Amygdala (tissue), 56 donors: ENCODE results near the gene EBP.

Source experiments
- DNase-seq, 56 donors: peaks; one replicate each; lab custom pipeline; 2025; lab: John Stamatoyannopoulos, UW

EBP gene

DNA sequence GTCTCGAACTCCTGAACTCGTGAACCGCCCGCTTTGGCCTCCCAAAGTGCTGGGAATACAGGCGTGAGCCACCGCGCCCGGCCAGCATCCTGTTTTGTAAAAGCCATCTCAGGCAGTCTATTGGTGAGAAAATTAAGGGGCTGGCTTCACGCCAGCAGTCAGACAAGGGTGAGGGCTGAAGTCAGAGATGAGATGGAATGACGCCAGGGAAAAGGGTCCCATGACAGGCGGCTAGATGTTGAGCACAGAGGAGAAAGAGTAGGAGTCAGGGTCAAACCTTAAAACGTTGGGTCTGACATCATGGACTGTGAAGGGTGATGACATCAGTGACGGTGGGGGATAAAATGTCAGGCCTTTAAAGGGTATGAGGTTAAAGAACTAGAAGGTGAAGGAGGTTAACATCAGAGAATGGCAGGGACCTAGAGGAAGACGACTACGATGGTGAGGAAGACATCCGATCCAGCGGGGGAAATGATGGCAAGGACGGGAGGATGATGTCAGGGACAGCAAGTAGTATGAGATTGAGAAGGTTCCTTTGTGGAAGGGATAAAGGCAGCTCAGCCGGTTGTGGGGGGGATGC lies 52.2 kb downstream of the EBP start:
- DNase-seq: peak in 11 of 56 donors; percentile 1 to 51 (median 17)

DNA sequence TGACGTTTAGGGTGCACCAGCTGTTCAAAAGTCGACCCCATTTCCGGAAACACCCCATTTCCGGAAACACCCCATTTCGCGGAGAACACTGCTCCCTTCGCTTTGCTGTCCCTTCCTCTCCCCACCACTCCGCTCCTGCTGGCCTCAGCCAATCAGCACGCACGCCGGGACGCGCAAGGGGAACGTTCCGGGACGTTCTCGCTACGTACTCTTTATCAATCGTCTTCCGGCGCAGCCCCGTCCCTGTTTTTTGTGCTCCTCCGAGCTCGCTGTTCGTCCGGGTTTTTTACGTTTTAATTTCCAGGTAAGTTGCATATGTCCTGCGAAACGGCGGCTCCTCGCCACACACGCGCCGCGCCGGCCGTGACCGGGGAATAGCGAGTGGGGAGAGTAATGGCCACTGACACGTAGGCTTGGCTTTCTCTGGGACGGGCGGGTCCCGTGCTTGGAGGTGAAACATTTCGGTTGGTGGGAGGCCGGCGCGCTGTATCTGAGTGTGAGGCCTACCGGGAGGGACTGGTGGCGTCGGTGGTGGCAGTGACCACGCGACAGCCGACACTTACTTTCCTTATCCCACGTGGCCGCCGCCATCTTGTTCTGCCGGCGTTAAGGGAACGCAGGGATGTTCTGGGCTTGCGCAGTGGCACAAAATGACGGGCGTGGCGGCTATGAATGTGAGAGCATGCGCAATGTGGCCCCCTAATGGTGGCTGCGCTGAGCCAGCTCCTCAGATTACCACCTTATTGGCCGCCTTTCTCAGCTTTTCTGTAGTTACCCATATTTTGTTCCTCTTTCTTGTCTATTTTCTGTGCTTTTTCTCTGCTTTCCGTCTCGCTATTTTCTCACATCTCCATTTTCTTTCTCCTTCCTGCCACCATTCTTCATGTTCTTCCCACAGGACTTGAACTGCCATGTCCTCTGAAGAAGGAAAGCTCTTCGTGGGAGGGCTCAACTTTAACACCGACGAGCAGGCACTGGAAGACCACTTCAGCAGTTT lies 53.0 kb downstream of the EBP start, which contains the start of gene RBM3:
Gene RBM3, plus strand, starts transcription at position 215 of the 997 bp plus-strand sequence. Its CDS starts 697 bp downstream, at position 912.
- peak; percentile 13 to 93 (median 82) for DNase-seq

DNA sequence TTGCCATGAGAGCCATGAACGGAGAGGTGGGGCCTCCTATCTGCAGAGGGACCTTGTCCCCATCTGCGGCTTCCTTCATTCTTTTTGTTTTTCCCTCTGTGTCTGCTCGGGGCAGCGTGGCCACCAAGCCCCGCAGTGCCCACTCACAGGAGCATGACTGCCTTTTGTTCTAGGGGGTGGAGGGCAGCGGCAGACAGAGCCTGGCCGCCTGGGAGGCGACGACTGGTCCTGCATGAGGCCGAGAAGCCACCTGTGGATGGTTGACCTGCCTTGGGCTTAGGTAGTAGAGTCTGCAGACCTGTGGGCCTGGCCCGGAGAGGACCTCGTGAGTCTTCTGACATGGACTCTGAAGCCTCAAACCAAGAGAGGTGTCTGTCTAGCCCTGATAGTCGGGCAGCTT lies 54.0 kb downstream of the EBP start:
- DNase-seq: no peak

DNA sequence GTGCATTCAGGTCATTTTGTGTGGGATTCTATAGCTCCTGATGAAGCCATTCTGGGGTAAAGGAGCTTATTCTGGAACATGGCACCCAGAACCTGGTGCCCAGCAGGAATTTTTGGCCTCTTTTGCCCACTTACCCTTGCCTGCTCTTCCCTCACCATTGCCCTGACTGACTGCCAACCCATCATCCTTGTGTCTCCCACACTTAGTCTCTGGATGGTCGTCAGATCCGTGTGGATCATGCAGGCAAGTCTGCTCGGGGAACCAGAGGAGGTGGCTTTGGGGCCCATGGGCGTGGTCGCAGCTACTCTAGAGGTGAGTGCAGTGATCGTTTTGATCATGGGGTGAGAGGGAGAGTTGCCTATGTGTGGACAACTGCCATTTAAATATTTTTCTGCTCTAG lies 54.5 kb downstream of the EBP start:
- DNase-seq: no peak
